DMS53 treated with DMSO at 0.1 percent for 48 hours (cell line): ENCODE data around the gene UPB1.
"Not testable (repeated sequence)": the region's sequence is repeated elsewhere in the genome, so short reads cannot be mapped to it uniquely, and the experiment has no call there.

ENCODE experiments used
- DNase-seq: peaks from one replicate; lab custom pipeline; 2025; ENCODE audit not compliant: unreplicated experiment; lab: John Stamatoyannopoulos, UW

Gene UPB1

DNA sequence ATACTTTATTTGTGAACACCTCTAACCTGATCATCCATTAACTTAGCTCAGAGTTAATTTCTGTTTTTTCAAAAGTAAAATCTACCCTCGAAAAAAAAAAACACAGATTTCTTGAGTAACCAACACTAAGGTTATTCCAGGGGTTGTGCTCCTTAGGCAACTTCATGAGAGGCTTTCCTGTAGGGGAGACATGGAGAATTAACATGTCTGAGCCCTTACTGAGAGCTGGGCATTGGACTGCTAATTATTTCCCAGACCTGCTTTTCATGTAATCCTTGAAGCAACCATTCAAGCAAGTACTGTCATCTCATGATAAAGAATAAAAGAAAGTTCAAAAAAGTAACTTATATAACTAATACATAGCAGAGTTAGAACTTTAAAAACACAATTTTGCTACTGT, 13.5 kb upstream of the UPB1 start:
- DNase-seq: no peak

DNA sequence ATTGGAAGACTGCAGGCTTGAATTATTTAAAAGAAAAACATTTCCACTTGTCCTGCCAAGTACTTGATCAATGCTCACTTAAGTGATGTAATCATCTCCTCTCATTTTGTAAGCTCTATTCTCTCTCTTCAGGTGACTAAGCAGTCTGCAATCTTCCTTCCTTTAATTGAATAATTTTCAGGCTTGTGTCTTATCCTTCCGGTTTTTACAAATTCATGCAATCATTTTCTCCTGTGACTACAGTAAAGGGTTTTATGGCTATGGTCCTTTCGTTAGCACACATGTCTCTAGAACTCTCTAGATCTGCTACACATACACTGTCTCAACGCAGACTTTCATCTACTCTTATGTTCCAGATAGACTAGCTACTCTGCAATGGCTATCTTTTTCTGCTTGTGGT, 12.6 kb upstream of the UPB1 start:
- DNase-seq: no peak

DNA sequence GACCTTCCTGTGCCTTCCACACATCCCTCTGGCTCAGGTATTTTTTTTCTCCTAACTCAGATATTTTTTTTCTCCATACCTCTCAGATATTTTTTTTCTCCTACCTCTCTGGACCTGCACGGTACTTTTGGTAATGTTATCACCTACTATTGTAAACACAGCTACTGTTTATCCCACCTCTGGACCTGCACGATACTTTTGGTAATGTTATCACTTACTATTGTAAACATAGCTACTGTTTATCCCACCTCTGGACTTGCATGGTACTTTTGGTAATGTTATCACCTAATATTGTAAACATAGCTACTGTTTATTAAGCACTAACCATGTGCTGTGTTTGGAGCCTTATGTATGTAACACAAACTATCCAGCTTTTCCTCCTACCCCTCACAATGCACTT, 12.1 kb upstream of the UPB1 start:
- no peak for DNase-seq

DNA sequence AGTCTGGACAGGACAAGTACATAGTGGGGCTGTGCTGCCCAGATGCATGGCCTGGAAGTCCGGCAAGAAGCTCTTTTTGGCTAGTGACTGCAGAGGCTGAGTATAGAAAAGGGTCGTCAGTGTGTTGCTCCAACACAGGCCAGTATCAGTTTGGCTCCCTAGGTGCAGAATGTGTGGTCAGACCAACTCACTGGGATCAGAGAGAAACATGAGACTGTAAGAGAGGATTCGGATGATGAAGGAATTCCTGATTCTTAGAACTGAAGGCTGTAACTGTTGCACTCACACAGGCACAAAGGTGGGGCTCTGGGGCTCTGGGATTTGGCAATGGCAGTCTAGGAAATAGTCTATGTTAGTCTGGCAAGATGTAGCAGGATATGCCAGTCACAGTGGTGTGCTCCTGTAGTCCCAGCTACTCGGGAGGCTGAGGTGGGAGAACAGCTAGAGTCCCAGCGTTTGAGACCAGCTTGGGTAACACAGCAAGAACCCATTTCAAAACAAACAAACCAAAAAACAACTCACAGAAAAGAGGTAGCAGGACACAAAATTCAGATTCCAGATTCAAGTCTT, 11.1 kb upstream of the UPB1 start:
- no peak for DNase-seq

DNA sequence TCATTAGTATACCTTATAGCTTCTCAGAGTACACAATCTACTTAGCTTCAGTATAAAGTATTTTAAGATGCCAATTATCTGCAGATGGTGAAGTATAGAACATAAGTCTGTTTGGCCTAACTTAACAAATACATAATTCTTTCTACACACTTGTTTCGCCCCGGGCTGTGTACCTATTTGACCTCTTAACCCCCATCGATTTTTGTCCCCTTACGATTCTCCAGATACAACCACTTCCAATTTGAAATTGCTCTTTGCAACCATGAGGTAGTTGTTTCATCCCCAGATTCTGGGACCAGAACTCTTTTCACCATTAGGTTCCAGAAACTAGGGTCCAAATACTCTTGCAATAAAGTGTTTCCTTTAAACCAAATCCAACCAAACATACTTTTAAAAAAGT, 10.0 kb upstream of the UPB1 start:
- no peak for DNase-seq

DNA sequence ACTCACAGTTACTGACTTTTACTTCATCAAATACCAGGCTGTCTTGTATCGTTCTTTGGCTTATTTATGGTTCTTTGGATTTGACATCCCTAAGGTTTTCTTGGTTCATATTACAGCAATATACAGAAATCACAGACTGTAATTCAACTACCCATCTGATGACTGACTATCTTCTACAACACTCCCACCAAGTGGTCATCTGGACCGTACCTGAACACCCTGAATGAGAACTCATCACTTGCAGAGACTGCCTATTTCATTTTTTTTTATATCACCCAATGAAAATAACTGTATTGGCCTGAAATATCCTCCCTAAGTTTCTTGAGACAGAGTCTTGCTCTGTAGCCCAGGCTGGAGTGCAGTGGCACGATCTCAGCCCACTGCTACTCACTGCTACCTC, 9.5 kb upstream of the UPB1 start:
- no peak for DNase-seq

DNA sequence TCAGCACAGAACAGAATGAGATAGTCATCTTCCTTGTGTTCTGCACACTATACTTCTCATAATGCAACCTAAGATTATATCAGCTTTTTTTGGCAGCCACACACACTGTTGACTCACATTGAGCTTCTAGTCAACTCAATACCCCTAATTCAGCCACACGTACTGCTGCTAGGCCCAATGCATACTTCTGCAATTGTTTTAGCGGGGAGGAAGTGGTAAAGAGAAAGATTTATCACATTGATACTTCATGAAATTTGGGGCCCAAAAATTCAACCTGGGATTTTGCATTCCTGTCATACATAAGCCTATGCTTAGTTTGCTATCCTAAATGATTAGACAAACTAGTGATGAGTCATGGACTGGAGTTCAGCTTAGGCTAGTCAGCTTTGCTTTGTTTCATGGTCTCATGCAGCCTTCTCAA, 8.6 kb upstream of the UPB1 start:
- no peak for DNase-seq

DNA sequence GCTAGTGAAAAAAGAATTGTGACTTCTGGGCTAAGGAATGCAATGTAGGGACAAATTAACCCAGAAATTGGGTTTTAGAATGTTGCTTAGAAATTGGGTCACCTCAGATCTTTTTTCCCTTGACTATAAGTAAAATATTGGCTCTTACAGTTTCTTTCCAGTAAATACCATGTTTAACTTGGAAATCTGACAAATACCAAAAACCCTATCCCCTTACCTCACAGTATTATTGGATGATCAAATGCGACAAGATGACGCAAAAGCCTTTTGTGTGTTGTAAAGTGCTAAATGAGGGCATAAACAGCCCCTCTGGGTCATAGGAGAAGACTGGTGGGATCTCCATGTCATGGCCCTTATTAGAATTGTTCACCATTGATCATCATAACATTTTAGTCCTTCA, 6.1 kb upstream of the UPB1 start:
- no peak for DNase-seq

DNA sequence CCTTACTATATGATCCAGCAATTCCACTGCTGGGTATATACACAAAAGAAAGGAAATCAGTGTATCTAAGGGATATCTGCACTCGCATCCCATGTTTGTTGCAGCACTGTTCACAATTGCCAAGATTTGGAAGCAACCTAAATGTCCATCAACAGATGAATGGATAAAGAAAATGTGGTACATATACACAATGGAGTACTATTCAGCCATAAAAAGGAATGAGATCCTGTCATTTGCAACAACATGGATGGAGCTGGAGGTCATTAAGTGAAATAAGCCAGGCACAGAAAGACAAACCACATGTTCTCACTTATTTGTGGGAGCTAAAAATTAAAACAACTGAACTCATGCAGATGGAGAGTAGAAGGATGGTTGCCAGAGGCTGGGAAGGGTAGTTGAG, 5.7 kb upstream of the UPB1 start:
- not testable (repeated sequence) for DNase-seq

DNA sequence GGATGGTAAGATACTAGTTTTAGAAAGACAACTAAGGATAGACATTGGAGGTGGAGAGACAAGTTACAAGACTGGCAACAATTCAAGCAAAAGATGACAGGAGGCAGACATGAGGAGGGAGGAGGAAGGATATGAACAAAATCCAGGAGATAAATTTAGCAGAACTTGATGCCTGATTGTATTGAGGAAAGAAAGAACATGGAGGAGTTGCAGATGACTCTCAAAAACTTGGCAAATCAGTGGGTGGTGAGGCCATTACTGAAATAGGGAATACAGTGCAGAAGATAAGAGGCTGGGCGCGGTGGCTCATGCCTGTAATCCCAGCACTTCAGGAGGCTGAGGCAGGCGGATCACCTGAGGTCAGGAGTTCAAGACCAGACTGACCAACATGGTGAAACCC, 2.7 kb upstream of the UPB1 start:
- DNase-seq: no peak

DNA sequence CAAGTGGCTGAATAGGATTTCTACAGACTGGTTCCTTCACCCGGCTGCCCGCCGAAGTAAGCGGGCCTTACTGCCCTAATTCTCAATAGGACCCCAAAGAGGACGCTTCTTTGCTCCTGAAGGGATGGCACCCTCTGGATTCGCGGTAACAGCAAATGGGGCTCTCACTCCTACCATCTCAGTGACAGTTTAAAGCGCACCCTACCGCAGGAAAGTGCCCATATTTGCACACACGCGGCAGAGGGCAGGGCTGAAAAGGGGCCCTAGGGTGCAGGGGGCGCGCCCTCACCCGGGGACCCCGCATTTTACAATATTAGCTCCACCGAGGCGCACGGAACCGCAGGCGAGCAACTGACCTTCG, 985 bp upstream of the UPB1 start:
- no peak for DNase-seq

DNA sequence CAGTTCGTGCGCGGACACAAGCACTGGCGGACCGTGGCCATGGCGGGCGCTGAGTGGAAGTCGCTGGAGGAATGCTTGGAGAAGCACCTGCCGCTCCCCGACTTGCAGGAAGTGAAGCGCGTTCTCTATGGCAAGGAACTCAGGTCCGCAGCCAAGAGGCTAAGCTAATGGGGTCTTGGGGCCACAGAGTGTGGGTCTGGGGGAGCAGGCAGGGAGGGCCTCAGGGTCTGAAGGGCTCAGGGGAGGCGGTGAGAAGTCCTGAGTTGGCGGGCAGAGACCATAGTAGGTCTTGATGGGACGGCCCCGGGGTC, 188 bp downstream of the UPB1 start:
- DNase-seq: no peak

DNA sequence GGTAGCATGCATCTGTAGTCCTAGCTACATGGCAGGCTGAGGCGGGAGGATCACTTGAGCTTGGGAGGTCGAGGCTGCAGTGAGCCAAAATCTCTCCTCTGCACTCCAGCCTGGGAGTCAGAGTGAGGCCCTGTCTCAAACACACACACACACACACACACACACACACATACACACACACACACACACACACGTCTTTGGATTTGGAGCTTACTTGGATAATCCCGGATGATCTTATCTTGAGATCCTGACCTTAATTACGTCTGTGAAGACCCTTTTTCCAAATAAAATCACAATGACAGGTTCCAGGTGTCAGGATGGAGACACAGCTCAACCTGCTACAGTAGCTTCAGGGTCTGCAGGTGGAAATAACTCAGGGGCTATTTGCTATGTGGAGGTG, 1.1 kb downstream of the UPB1 start:
- DNase-seq: no peak

DNA sequence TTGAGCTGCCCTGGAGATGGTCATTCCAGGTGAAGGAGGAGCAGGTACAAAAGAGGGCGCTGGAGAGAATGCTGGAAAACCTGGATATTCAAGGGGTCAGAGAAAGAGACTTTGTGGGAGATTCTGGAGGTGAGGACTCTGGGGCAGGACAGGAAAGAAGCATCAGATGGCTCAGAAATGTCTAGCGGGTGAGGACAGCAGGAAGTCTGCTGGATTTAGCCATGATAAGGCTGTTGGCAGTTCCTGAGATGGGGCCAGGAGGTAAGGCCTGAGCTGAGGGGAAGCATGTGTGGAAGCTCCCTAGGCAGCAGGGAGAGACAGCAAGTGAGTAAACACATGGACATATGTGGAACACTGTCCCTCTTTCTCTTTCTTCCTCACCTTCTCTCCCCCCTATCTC, 1.5 kb downstream of the UPB1 start:
- no peak for DNase-seq

DNA sequence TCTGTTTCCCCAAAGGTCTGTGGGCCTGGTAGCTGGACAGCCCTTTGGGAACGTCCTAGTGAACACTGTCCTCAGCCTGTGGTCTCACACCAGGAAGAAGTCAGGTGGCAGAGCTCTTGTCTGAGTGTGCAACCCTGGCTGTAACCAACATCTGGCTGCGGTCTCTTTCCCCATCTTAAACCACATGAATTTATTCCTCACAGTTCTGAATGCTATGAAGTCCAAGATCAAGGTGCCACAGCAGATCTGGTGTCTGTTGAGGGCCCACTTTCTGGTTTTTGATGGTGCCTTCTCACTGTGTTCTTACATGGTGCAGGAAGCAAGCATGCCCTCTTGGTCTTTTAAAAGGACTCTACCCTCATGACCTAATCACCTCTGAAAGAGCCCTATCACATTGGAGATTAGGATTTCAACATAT, 2.7 kb downstream of the UPB1 start:
- no peak for DNase-seq

DNA sequence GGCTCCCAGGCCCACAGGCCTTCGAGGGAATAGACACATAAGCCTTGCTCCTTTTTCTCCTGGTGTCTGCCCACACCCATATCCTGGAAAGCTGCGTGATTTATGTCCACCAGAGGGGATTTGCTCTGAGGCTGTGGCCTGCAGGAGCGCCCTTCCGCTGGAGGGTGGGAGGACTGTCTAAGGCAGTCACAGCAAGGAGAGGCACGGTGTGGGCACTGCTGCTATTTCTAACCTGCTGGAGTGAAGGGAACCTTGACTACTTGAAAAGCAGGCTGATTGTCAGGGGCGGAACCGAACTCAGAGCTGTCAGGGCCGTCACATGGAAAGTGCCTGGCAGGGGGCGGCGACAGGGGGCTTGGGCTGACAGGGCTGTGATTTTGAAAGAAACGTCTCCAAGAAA, 3.7 kb downstream of the UPB1 start:
- DNase-seq: no peak

DNA sequence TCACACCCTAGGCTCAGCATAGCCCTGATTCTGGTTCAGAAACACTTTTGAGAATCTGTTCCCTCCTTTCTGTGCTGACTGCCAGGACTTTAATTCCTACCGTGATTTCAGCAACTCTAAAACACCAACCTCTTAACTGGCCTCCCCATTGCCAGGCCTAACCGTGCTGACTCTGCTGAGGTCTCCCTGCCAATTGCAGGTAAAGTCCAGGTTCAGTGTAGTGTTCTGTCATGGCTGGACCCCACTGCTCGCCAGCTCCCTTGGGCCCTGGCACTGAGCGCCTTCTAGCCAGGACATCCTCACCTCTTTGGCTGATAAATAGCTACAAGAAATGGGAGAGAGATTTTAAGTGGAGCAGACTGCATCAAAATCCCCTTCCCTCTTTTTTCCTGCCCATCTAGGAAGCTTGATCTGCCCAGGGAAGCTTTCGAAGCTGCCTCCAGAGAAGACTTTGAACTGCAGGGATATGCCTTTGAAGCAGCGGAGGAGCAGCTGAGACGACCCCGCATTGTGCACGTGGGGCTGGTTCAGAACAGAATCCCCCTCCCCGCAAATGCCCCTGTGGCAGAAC, 4.7 kb downstream of the UPB1 start:
- DNase-seq: no peak

DNA sequence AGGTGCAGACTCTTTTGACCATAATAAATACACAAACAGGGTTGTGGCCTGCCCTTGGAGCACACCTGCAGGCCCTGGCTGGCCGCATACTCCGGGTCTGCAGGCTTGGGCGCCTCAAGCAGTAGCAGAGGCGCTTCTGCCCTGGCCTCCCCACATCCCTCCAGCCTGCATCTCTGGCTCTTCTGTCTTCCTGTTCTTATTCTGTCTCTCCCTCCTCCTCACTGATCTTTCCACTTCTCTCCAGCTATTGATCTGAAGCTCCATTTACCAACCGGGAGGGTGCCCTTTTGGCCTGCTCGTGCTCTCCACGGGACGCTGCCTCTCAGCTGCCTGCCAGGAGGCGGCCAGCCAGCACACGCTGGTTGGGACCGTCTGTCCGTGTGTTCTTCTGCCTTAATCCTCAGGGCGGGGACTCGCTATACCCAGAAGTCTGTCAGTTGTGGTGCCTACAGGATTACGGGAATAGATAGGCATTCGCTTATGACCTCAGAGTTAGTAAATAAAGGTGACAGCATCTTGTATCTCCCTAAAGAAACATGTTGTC, 5.2 kb downstream of the UPB1 start:
- peak; percentile 36 for DNase-seq

DNA sequence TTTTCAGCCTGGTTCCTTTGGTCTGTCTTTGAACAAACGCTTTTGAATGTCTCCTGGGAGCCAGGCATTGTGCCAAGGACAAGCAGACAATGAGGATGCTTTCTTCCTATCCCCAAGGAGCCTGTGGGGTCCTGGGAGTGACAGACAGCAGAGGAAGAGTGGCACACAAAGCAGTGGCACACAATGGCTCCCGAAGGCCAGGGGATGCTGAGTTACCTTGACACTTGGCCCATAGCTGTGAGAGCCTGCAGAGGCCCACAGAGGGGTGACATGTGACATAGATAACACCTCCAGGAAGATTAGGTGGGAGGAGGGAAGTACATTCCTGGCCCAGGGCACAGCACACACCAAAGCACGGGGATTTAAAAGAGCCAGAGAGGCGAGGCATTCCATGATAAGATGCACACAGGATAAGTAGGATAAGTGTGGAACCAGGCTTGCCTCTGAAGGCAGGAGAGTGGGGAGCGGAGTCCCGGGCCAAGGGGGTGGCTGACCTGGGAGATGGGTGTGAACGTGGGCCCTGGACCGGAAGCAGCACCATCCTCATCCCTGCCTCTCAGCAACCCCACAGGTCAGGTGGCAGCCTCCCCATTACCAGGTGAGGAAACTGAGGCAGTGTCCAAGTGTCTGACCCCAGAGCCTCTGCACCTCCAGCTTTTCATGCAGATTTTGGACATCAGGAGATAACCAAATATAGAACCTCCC, 6.3 kb downstream of the UPB1 start:
- DNase-seq: no peak

DNA sequence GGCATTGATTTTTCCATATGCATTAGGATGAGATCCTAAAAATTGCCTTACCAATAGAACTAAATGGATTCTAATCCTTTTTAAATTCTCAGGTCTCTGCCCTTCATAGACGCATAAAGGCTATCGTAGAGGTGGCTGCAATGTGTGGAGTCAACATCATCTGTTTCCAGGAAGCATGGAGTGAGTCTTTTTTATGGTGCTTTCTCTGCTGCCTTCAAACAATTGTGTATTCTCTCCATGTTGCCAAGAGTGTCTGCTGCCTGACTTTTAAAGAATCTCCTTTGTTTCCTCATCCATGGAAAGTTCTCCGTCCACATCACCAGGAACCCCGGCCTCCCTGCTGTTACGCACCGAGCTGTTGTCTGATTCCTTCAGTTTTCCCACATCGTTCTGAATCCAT, 6.9 kb downstream of the UPB1 start:
- no peak for DNase-seq

DNA sequence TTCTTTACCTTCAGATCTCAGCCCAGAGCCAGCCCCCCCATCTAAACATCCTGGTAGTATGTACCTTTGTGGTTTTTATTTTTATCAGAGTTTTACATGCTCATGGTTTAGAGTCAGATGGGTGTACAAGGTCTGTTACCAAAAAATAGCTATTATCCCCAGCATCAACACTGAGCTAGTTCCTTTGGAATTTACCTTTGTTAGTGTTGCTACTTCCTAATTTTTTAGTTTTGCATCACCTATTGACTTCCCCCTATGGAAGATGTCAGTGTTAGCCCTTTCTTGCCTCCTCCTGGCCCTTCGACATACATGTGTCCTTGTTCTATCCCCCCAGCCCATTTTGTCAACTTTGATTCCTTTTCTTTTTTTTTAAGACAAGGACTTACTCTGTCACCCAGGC, 7.4 kb downstream of the UPB1 start:
- DNase-seq: no peak

DNA sequence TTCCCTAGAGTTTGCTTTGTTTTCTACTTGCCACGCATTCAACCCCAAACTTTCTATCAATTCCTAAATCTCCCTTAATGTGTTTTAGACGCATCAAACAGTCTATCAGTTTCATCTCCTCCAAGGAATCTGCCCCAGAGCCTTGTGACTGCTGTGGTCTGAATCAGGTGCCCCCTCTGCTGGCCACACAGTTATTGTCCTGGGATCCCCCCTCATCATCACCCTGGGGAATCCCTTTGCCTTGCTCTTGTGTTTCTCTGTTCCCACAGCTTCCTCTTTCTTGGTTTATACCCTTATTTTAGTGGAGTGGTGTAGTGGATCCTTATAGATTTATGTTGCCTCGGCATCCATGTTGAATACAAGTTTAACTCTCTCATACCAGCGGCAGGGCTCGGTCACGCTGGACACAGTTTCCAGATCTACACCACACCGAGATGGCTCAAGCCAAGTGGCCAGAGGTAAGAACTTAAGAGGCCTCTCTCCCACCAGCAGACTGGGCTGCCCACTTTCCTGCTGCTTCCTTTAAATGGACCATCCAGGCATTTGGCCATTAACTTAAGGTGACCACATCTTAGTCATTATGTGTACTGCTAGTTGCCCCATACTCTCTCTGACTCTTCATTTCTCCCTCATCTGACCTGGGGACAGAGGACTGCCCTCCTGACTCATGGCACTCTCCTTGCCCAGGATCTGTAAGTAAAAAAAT, 8.2 kb downstream of the UPB1 start:
- no peak for DNase-seq
